Loucy (cell line): Measurements from ENCODE around the gene XCL1.

ENCODE experiments used
- EZH2phosphoT487 ChIP-seq: fragments of 200-600 bp; IDR thresholded peaks from 2 replicates; pipeline ENCODE4 v1.6.1; 2018; ENCODE audit warnings: antibody characterized with exemption, mild to moderate bottlenecking, moderate library complexity, borderline replicate concordance
- TF ChIP-seq, protein P1 (sequence below): fragments of 200-600 bp; sonication (generic); conservative IDR thresholded peaks from 2 replicates; pipeline ENCODE4 v1.5.1; 2014; ENCODE audit warnings: mild to moderate bottlenecking, antibody characterized with exemption, low read length

DNA sequence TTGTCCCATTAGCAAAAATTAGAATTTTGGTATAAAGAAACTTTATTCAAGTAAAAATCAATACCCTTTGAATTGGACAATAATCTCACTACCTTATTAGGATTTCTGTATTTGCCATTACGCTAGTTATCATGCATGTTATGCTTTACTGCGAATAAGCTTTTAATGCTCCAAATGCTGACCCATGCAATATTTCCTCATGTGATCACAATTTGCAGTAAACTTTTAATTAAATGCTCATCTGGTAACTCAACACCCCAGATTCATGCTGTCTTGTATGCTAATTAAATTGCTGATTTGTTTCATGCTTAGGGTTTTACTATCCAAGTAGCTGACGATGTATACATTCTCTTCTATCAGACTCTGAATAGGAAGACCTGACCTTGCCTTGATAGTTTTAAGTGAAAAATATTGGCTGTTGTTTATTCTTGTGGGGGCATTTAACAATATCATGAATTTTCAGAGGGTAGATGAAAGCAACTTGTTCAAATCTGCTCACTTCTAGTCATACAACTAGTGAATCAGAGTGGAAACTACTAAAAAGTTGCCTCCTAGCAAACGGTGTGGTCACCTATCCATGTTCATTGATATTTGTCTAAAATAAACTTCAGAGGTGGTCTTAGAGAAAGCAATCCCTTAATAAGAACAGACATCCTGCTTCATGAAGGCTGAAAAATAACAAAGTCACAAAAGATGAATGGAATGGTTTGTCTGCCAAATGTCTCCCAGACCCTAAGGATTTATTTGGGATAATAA lies 5.6 kb downstream of the XCL1 start:
- TF ChIP-seq, protein P1, sequence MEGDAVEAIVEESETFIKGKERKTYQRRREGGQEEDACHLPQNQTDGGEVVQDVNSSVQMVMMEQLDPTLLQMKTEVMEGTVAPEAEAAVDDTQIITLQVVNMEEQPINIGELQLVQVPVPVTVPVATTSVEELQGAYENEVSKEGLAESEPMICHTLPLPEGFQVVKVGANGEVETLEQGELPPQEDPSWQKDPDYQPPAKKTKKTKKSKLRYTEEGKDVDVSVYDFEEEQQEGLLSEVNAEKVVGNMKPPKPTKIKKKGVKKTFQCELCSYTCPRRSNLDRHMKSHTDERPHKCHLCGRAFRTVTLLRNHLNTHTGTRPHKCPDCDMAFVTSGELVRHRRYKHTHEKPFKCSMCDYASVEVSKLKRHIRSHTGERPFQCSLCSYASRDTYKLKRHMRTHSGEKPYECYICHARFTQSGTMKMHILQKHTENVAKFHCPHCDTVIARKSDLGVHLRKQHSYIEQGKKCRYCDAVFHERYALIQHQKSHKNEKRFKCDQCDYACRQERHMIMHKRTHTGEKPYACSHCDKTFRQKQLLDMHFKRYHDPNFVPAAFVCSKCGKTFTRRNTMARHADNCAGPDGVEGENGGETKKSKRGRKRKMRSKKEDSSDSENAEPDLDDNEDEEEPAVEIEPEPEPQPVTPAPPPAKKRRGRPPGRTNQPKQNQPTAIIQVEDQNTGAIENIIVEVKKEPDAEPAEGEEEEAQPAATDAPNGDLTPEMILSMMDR = no peak
- TF ChIP-seq EZH2phosphoT487 = no peak
